ENCODE measurements around the gene ADCY1. TPM values are rescaled to one million over a fixed set of nuclear protein-coding genes. Genes with fewer than 3 reads are reported as not detected.

ADCY1 gene
- total RNA-seq, 1 donor from 2014 or later = 9.8 TPM

DNA sequence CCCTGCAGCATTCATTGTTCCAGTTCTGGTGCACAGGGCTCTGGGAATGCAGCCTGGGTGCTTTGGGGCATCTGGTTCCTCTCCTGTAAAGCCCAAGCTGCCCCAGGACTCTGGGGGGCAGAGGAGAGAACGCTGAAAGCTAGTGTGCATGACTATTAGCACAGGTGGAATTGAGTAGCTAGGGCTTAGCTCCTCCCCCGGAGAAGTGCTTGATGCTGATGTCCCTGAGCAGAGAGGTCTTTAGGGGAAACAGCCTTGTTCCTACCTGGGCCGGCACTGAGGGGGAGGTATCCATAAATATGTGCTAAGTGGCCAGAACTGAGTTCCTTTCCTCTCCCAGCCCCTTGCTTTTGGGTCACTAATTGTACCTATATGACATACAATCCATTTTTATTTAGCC lies 3.9 kb downstream of the ADCY1 start:
- no peak for DNase-seq

DNA sequence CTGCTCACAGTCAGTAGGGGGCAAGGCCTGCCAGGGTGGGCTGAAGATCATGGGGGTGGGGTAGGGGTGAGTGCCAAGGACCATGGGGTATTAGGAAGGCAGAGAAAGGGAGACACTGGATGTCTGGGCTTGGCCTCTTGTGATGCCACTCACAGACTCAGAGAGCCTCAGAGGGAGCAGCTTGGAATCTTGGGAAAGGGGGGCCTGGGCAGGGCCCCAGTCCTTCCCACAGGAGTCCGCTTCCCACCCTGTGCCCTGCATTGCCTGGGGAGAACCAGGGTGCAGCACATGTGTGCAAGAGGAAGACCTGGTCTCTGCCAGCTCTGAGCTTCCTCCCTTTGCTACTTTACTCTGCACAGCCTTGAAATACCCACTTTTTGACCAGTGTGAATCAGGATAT lies 4.3 kb downstream of the ADCY1 start:
- DNase-seq = no peak

DNA sequence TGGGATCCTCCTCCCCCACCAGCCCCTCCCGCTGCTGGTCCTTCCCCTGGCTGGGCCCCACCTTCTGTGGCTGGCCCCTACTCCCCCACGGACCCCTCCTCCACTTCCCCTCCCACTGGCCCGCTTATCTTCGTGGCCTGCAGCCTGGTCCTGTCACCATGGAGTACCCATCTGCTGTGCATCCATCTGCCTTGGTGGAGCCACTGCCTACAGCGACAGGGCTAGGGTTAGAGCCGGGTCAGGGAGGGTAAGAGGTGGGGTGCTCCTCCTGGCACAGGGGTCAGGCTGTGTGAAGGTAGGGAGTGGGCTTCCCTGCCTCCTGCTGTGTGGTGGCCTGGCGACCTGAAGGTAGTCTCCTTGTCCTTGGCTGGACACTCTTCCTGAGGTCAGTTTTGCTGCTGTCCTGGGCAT lies 5.2 kb downstream of the ADCY1 start:
- no peak for DNase-seq

DNA sequence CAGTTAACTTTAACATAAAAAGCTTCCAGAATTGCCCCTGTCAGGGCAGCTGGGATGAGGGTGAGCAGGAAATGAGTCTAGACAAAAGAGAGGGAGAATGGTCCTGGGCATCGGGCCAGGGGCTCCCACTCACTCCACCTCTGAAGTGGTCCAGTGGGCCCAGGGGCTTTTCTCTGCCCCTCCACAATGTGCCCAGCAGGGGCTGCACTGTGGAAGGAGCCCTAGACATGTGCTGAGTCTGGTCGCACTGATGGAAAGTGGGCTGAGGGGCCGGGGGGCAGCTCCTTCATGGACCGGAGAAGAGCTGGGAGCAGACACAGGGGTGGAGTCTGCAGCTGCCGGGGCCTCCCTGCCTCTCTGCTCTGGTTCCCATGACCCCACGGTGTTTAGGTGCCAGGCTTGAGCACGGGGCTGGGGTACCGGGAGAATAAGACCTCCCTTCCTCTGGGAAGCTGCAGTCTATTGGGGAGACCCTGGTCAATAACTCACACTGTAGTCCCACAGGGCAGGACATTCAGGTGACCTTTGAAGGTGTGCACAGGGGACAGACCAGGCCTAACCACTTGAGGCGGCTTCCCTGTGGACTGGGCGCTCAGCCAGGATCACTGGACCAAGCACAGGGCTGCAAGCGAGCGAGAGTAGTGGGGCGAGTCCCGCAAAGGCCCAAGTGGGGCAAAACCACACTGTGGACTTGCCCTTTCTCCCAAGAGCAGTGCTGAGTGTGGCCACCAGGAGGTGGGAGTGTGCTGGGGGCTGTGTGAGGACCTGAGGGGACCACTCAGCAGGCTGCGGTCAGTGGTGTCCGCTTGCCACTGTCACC lies 6.1 kb downstream of the ADCY1 start:
- no peak for DNase-seq

DNA sequence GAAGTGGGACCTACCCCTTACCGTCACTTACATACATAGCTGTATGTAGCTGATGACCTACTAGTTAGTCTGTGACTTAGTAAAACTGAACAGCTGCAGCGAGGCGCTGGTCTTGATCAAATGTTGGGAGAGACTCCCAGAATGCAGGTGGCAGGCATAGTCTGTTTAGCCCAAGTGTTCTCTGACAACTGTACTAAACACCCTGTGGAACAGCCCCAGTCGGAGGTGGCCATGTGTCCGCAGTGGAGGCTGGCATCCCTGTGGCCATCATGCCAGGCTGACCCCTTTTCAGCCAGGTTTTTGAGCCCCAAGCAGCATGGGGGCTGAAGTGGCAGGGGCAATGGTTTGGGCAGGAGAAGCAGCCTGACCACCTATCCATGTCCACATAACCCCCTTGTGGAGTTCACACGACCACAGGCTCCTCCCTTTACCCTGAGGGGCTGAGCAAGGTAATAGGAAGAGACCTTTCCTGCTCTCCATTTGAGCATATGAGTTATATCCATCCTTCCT lies 7.2 kb downstream of the ADCY1 start:
- DNase-seq = no peak

DNA sequence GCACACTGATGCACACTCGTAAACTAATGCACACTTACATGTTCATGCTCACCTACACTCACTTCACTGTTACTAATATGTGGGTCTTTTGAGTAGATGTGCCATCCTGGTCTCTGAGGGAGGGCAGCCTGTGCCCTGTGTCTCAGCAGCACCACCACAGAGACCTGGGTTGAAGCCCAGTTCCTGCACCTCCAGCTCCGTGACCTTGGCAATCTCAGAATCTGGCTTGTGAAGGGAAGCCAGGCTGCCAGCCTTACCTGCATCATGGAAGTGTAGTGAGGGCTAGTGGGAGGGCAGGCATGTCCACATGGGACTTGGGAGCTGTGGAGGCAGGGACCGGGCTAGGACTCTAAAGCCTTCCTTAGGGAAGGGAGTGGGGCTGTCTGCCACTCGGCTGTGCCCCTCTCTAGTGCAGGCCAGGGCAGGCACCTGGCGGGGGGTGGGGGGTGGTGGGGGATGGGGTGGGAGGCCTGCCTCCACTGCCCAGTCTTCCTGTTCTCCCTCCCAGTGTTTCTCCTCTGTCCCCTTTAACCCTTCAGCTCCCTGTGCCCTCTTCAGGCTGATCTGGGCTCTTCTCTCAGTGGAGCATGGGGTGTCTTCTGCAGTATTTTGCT lies 8.1 kb downstream of the ADCY1 start:
- no peak for DNase-seq

DNA sequence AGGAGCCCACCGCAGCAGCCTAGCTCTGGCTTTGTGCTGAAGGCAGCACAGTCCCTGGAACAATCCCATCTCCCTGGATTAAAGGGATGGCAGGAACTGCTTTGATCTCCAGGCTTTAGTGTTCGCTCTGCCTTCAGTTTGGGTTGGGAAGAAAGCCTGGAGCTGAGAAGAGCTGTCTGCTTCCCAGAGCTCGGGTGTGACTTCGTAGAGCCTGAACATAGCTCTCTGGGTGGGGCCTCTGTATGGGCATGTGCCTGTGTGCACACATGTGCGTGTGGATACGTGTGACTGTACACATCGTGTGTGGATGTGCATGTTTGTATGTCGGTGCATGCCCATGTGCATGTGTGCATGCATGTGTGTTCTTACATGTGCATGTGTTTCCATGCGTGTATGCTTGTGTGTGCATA lies 8.7 kb downstream of the ADCY1 start:
- peak; percentile 11 for DNase-seq

DNA sequence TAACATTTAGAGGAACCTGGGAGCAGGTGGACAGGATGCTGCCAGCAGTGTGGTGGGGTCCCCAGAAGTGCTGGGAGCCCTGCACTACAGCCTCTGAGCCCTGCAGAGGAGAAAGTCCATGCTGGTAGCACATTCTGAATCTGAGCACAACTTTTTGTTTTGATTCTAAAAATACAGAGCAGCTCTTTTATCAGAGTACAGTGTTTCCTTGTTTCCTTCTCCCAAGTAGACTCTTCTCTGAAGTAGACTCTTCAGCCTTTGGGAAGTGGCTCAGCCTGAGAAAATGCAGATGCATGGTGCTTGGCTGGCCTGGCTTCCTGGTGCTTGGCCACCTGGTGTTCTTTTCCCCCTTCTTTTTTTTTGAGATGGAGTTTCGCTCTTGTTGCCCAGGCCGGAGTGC lies 9.1 kb downstream of the ADCY1 start:
- DNase-seq = no peak

DNA sequence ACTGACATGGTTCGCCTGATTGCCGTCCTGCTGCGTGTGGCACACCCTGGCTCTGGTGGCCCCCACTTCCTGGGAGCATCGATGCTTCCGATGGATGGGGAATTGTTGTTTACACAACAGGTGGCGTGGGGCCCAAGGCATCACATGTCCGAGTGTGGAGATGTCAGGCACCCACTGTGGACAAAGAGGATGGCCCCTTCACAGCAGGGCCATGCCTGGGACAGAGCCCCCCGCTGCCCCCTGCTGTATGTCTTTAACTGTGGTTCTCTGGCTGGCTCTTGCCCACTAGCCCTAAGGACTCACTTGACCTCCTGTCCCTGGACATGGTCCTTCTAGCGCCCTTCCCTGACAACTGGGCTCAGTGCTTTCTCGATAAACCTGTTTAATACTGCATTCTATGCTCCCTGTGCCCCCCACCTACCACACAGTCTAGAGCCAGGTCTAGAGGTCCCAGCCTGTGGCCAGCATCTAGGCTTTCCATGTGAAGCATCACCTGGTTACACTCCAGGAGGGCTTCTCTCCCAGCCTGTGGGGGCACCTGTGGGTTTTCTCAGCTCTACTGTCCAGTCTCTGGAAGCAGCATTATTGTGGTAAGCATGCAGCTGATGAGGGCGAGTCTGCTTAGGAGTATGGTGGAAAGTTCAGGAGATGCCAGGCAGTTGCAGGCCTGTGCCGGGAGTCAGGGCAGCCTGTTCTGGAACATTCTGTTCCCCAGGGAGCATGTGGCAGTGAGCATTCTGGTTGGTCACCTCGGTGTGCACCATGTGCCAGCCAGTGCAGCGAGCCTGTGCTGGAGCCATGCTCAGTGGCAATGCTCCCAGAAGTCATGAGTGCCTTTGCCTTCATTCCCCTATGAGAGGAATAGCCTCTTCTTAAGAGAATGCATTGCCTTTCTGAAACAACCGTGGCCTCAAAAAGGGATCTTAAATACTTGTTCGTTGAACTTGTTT lies 10.4 kb downstream of the ADCY1 start:
- no peak for DNase-seq

DNA sequence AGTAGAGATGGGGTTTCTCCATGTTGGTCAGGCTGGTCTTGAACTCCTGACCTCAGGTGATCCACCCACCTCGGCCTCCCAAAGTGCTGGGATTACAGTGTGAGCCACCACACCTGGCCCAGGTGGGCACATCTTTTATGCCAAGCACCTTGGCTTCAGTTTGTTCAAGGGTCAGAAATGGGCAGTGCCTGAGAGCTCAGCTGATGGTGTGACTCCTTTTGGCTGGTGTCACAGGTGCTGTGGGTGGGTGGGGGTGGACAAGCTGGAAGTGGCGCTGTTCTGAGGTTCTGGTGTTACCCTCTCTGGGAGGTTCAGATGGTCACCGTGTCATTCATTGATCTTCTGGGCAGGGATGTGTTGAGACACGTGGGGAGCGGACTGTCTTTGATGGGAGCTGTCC lies 11.5 kb downstream of the ADCY1 start:
- no peak for DNase-seq

DNA sequence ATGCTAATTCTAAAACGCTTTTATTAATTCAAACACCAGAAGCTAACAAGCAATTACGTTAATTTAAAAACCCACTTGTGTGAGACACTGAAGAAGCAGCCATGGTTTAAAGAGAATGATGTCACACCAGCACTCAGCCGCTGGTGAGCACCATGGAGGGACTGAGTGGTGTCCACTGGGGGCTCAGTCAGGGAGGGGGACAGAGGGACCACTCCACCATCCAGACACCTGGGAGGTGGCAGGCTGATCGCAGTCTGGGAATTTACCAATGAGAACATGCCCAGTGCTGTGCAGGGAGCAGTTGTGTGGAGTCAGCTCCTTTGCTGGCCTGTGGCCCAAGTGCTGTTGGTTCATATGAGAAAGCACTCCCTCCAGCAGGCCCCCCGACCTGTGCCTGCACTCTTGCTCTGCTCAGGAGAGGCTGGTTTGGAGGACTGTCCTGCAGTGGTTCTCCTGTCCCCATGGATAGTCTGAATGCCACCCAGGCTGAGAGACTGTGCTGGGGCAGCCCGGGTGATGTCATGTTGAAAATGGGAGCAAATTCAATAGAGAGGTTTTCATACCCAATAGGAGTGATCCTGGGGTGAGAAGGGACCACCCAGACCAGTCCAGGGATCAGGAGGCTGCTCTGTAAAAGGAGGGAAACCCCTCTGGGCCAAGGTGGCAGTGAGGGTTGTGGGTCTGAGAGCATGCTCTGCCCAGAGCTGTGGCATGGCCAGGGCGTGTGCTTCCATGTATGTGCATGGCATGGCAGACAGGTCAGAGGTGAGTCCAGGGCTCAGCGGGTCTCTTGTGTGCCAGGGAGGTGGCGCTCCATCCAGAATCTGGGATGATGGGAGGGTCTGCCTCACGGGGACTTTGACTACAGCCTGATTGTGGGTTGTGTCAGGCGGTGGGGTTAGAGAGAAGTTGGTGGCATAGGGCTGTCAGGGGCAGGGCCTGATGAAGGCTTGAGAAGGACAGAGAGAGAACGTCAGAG lies 12.7 kb downstream of the ADCY1 start:
- DNase-seq = no peak

DNA sequence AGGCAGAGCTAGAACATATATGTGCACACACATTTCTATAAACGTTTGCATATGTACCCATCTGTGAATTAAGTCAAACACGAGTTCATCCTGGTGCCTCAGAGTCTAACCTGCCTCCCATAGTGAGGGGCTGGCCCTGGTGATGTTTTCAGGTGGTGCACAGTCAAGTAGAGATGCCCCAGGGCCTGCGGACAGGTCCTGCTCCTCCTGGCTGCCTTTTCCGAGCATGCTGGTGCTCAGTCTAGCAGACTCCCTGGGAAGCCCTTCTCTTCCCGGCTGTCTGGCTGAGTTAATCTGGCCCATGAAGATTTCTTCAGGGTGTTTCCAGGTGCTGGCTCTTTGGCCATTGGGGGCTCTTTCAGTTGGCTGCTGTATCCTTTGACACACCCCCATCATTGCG lies 14.3 kb downstream of the ADCY1 start:
- DNase-seq = no peak

DNA sequence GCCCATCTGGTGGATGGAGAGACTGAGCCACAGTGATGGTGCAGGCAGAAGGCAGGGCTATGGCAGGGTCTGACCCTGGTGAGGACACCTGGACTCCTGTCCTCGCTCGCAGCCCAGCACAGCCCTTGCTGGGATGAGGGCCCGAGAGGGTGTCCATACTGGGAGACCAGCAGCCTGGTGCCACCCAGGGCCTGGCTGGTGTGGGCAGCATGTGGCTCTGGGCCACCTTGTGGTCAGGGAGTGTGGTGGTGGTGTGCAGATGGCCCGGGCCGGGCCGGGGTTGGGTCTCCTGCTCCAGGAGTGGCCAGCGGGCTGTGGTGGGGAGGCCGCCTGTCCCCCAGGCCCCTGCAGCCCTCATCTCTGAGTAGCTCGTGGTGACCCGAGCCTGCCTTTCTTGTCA lies 14.9 kb downstream of the ADCY1 start:
- DNase-seq = no peak

DNA sequence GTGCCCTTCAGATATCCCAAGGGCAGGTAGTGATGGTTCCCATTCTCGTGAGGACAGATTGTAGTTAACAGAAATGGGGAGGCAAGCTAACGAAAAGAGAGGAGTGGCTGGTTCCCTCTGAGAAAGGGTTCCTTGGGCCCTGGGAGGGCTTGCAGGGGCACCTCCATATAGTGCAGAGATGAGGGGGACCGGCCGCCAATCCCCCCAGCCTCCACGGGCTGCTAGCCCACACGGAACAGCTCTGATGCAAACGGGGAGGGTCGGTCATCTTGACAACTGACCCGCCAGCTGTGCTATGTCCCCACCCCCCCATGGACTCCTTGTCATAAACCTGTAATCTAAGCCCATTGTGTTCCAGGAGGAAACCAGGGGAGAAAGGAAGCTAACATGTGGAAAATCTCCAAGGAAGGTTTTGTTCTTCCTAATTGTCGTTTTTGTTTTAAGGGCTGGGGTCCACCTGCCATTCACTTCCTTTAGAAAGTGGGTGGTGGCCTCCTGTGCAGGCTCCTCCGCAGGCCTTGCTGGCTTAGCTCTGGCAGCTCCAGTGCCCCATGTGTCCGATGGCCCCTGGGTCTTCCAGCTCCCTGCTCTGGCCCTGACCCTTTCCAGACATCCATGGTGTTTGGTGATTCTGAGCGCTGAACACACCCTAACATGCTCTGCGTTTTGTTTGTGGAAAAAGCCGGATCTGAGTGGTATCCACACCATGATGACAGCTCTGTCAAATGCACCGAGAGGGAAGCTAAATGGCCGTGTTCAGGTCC lies 15.9 kb downstream of the ADCY1 start:
- DNase-seq = no peak

DNA sequence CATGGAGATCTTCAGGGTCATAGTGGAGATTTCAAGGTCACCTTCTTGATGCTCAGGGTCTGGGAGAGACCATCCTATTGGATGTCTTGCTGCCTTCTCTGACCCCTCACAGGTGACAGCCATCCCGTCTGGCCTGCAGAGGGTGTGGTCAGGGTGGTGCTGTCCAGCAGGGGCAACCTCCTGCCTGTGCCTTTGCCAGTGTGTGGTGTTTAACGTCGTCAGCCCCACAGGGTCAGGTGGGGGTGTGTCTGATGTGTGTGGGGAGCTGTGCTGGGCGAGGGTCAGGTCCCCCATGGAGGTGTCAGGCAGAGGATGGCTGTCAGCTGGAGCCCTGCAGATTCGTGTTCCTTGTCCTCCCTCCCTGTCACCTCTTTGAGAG lies 16.5 kb downstream of the ADCY1 start:
- DNase-seq = no peak

DNA sequence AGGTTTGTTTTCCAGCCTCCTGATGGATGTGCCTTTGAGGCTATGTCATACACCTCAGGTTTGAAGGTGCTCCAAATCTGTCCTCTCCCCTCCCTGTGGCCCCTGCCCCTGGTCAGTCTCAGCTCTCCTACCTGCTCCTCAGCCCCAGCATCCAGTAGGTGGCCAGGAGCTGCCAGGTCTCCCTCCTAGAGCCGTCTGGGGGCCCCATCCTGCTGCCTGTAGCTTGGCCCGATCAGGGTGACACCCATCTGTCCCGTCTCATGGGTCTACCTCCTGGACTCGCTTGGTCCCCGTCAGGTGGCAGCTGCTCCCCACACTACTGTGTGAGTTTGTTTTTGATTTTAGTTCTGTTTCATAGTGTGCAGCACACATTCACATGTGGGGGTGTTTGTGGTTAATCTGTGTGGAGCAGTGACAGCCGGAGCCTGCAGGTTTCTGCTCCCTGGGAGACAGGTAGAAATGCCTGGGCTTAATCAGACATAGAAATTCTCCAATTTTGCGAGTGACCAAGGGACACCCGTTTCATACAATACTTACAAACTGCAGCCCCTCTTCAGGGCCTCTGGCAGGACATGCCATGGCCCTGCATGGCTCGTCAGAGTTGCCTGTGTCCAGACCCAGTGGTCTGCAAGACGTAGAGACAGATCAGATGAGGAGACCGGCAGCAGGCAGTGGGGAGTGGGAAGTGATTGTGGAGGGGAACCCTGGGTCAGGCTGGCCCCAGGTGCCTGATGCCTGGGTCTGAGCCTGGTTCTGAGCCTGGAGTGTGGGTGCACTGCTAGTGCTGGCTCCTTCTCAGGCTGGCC lies 17.1 kb downstream of the ADCY1 start:
- no peak for DNase-seq

DNA sequence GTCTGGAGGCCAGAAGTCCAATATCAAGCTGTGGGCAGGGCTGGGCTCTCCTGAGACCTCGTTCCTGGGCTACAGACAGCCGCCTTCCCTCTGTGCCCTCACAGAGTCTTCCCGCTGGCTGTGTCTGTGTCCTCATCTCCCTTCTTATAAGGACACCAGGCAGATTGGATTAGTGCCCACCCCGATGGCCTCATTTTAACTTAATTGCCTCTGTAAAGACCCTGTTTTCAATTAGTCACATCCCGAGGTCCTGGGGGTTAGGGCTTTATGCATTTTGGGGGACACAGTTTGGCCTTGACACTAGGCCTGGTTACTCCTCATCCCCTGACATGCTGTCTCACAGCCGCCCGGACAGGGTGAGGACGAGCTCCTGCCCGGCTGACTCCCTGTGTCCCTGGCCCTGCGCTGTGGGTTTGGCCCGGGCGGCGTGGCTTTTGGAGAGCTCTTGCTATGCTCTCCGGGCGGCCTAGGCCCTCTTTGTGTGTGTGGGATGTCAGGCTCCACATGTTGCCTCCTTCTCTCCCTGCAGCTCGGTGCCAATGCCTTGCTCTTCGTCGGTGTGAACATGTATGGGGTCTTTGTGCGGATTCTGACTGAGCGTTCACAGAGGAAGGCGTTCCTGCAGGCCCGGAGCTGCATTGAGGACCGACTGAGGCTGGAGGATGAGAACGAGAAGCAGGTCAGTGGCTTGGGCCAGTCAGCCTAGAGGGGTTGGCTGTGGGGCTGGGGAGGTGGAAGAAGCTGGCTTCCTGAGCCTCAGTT lies 18.2 kb downstream of the ADCY1 start:
- DNase-seq = no peak

DNA sequence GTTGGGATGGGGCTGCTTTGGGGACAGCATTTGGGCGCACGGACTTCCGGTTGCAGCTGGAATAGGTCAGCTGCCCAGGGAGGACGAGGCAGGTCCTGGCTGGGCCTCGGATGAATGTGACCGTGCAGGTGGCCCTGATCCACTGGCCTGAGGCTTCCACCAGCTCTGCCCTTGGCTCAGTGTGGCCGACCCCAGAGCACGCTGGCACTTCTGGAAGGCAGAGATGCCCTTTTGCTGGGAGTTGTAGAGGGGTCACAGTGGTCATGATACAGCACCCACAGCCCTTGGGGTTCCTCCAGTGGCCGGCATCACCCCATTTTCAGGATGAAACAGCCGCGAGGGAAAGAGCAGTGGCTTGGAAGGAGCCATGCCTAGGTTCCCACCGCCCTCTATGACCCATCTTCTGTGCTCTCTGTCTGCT lies 19.0 kb downstream of the ADCY1 start:
- no peak for DNase-seq

DNA sequence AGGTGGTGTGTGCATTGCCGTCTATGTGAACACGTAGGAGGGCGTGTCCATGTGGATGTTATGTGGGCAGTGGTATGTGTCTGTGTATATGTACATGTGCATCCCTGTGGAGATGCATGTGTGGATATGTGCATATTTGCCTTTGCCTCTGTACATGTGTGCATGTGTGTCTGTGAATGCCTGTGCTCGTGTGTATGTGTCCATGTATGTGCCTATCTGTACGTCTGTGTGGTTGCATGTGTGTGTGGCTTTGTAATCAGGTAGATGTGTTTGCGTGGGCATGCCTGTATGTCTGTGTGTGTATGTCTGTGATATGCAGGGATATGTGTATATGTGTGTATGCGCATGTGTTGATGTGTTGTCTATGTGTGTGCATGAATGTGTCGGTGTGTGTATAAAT lies 19.7 kb downstream of the ADCY1 start:
- DNase-seq = no peak
